ENCODE data around the gene ESPNL. TPM values are rescaled to one million over a fixed set of nuclear protein-coding genes. Genes with fewer than 3 reads are reported as not detected.

Gene ESPNL
- total RNA-seq, 1 experiment from 2014 or later, result 1.1 TPM

DNA sequence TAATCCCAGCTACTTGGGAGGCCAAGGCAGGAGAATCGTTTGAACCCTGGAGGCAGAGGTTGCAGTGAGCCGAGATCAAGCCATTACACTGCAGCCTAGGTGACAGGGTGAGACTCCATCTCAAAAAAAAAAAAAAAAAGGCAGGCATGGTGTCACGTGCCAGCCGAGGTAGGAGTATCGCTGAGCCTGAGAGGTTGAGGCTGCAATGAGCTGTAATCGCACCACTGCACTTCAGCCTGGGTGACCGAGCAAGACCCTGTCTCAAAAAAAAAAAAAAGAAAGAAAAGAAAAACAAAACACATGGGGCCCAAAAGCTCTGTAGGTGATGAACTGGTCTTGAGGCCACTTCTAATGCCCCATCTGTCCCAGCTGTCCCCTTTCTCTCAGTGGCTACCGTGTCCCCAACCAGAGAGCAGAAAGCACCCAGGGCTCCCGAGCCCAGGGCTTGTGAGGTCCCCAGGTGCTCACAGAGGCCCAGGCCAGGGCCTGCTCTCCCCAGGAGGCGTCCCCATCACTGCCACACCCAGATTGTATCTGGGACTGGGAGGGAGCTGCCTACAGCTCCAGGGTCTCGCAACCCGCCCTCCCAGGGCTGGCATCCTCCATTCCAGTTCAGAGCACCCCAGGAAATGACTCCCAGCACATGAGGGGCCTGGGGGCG lies 46.9 kb downstream of the ESPNL start:
- TF ChIP-seq, protein P1, sequence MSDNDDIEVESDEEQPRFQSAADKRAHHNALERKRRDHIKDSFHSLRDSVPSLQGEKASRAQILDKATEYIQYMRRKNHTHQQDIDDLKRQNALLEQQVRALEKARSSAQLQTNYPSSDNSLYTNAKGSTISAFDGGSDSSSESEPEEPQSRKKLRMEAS (CRISPR knock-in tag; IDR thresholded peaks at IDR 0.05), result no peak
- TF ChIP-seq GTF2I (CRISPR knock-in tag; conservative IDR thresholded peaks at IDR 0.05) (no peak), ZBTB21 (CRISPR knock-in tag; IDR thresholded peaks at IDR 0.05; ENCODE audit: borderline replicate concordance) (no peak), ZNF263 (CRISPR knock-in tag; IDR thresholded peaks at IDR 0.05; ENCODE audit: low read depth) (no peak)
- TF ChIP-seq, protein P2, sequence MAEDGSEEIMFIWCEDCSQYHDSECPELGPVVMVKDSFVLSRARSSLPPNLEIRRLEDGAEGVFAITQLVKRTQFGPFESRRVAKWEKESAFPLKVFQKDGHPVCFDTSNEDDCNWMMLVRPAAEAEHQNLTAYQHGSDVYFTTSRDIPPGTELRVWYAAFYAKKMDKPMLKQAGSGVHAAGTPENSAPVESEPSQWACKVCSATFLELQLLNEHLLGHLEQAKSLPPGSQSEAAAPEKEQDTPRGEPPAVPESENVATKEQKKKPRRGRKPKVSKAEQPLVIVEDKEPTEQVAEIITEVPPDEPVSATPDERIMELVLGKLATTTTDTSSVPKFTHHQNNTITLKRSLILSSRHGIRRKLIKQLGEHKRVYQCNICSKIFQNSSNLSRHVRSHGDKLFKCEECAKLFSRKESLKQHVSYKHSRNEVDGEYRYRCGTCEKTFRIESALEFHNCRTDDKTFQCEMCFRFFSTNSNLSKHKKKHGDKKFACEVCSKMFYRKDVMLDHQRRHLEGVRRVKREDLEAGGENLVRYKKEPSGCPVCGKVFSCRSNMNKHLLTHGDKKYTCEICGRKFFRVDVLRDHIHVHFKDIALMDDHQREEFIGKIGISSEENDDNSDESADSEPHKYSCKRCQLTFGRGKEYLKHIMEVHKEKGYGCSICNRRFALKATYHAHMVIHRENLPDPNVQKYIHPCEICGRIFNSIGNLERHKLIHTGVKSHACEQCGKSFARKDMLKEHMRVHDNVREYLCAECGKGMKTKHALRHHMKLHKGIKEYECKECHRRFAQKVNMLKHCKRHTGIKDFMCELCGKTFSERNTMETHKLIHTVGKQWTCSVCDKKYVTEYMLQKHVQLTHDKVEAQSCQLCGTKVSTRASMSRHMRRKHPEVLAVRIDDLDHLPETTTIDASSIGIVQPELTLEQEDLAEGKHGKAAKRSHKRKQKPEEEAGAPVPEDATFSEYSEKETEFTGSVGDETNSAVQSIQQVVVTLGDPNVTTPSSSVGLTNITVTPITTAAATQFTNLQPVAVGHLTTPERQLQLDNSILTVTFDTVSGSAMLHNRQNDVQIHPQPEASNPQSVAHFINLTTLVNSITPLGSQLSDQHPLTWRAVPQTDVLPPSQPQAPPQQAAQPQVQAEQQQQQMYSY (CRISPR knock-in tag; IDR thresholded peaks at IDR 0.05), result no peak
- TF ChIP-seq, protein P3, sequence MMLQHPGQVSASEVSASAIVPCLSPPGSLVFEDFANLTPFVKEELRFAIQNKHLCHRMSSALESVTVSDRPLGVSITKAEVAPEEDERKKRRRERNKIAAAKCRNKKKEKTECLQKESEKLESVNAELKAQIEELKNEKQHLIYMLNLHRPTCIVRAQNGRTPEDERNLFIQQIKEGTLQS (CRISPR knock-in tag; conservative IDR thresholded peaks at IDR 0.05), result no peak
- TF ChIP-seq, protein P4, sequence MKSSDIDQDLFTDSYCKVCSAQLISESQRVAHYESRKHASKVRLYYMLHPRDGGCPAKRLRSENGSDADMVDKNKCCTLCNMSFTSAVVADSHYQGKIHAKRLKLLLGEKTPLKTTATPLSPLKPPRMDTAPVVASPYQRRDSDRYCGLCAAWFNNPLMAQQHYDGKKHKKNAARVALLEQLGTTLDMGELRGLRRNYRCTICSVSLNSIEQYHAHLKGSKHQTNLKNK (CRISPR knock-in tag; IDR thresholded peaks at IDR 0.05), result no peak
- H3K4me1 Mint-ChIP-seq, result 0 out of 2 replicates have a peak, but pooled peaks cover 4% of the 10 kb centered on the region
- no peaks in the 10 kb centered on the region for H3K9me3 Mint-ChIP-seq
- DNase-seq (ENCODE audit: low spot score), result no peak
- POLR2A ChIA-PET, result no interaction called here
- H3K4me3 Mint-ChIP-seq, result no peak overlapping the region
- H3K27me3 Mint-ChIP-seq (ENCODE audit: low read depth), result no peaks in the 10 kb centered on the region
- no peaks in the 10 kb centered on the region for H3K36me3 Mint-ChIP-seq
- no peak for ATAC-seq
- CTCF ChIA-PET, result interaction anchor here (0.6 to 1.8 kb wide), 4 partner anchors 8 to 1985 kb away, joined by 3 to 10 read pairs (median 4); partner anchors contain the start of gene KLHL30
- no peak overlapping the region for H3K27ac Mint-ChIP-seq

DNA sequence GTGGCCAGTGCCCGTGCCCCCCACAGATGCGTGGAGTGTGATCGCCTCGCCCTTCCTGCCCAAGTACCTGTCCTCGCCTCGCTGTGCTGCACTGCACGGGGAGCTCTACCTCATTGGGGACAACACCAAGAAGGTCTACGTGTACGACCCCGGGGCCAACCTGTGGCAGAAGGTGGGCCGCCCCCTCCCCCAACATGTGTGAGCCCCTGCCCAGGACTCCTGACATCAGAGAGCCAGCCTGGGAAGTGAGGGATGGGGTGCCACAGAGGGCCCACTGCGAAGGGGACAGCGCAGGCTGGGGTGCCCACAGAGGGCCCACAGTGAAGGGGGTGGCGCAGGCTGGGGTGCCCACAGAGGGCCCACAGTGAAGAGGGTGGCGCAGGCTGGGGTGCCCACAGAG lies 48.8 kb downstream of the ESPNL start:
- ATAC-seq (no peak), DNase-seq (ENCODE audit: low spot score) (no peak)
- Mint-ChIP-seq H3K4me3 (no peak overlapping the region), H3K36me3 (no peaks in the 10 kb centered on the region), H3K27ac (no peak overlapping the region), H3K27me3 (ENCODE audit: low read depth) (no peaks in the 10 kb centered on the region), H3K4me1 (0 out of 2 replicates have a peak, but pooled peaks cover 4% of the 10 kb centered on the region), H3K9me3 (peaks cover 1% of the 10 kb centered on the region)
- TF ChIP-seq, protein P5, sequence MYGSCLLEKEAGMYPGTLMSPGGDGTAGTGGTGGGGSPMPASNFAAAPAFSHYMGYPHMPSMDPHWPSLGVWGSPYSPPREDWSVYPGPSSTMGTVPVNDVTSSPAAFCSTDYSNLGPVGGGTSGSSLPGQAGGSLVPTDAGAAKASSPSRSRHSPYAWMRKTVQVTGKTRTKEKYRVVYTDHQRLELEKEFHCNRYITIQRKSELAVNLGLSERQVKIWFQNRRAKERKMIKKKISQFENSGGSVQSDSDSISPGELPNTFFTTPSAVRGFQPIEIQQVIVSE (CRISPR knock-in tag; IDR thresholded peaks at IDR 0.05; ENCODE audit: borderline replicate concordance), result no peak
- no peak for TF ChIP-seq SOX15 (CRISPR knock-in tag; IDR thresholded peaks at IDR 0.05)
- TF ChIP-seq KAT7 (CRISPR knock-in tag; IDR thresholded peaks at IDR 0.05; ENCODE audit: borderline replicate concordance), result no peak
- TF ChIP-seq ESRRA (CRISPR knock-in tag; IDR thresholded peaks at IDR 0.05; ENCODE audit: borderline replicate concordance), result no peak
- no peak for TF ChIP-seq NR2C2 (CRISPR knock-in tag; IDR thresholded peaks at IDR 0.05)
- TF ChIP-seq, protein P6, sequence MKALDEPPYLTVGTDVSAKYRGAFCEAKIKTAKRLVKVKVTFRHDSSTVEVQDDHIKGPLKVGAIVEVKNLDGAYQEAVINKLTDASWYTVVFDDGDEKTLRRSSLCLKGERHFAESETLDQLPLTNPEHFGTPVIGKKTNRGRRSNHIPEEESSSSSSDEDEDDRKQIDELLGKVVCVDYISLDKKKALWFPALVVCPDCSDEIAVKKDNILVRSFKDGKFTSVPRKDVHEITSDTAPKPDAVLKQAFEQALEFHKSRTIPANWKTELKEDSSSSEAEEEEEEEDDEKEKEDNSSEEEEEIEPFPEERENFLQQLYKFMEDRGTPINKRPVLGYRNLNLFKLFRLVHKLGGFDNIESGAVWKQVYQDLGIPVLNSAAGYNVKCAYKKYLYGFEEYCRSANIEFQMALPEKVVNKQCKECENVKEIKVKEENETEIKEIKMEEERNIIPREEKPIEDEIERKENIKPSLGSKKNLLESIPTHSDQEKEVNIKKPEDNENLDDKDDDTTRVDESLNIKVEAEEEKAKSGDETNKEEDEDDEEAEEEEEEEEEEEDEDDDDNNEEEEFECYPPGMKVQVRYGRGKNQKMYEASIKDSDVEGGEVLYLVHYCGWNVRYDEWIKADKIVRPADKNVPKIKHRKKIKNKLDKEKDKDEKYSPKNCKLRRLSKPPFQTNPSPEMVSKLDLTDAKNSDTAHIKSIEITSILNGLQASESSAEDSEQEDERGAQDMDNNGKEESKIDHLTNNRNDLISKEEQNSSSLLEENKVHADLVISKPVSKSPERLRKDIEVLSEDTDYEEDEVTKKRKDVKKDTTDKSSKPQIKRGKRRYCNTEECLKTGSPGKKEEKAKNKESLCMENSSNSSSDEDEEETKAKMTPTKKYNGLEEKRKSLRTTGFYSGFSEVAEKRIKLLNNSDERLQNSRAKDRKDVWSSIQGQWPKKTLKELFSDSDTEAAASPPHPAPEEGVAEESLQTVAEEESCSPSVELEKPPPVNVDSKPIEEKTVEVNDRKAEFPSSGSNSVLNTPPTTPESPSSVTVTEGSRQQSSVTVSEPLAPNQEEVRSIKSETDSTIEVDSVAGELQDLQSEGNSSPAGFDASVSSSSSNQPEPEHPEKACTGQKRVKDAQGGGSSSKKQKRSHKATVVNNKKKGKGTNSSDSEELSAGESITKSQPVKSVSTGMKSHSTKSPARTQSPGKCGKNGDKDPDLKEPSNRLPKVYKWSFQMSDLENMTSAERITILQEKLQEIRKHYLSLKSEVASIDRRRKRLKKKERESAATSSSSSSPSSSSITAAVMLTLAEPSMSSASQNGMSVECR (CRISPR knock-in tag; IDR thresholded peaks at IDR 0.05; ENCODE audit: borderline replicate concordance), result no peak
- TF ChIP-seq TEAD4 (CRISPR knock-in tag; IDR thresholded peaks at IDR 0.05), result no peak
- no peak for TF ChIP-seq NR1H2 (CRISPR knock-in tag; IDR thresholded peaks at IDR 0.05)
- TF ChIP-seq, protein P7, sequence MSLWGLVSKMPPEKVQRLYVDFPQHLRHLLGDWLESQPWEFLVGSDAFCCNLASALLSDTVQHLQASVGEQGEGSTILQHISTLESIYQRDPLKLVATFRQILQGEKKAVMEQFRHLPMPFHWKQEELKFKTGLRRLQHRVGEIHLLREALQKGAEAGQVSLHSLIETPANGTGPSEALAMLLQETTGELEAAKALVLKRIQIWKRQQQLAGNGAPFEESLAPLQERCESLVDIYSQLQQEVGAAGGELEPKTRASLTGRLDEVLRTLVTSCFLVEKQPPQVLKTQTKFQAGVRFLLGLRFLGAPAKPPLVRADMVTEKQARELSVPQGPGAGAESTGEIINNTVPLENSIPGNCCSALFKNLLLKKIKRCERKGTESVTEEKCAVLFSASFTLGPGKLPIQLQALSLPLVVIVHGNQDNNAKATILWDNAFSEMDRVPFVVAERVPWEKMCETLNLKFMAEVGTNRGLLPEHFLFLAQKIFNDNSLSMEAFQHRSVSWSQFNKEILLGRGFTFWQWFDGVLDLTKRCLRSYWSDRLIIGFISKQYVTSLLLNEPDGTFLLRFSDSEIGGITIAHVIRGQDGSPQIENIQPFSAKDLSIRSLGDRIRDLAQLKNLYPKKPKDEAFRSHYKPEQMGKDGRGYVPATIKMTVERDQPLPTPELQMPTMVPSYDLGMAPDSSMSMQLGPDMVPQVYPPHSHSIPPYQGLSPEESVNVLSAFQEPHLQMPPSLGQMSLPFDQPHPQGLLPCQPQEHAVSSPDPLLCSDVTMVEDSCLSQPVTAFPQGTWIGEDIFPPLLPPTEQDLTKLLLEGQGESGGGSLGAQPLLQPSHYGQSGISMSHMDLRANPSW (CRISPR knock-in tag; conservative IDR thresholded peaks at IDR 0.05; ENCODE audit: low read depth), result no peak
- no peak for TF ChIP-seq ZNF416 (CRISPR knock-in tag; IDR thresholded peaks at IDR 0.05)
- TF ChIP-seq, protein P8, sequence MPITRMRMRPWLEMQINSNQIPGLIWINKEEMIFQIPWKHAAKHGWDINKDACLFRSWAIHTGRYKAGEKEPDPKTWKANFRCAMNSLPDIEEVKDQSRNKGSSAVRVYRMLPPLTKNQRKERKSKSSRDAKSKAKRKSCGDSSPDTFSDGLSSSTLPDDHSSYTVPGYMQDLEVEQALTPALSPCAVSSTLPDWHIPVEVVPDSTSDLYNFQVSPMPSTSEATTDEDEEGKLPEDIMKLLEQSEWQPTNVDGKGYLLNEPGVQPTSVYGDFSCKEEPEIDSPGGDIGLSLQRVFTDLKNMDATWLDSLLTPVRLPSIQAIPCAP (CRISPR knock-in tag; IDR thresholded peaks at IDR 0.05), result no peak
- CTCF ChIA-PET, result interaction anchor here (5.8 kb wide), 1 partner anchor 9 kb away, joined by 36 read pairs; no protein-coding TSS in a partner anchor
- POLR2A ChIA-PET, result no interaction called here

Measured in WTC11 (cell line).